Measurements from ENCODE around the gene GALNT13.

Gene GALNT13

GRCh38 chr2:154182008-154182407, 310.3 kb downstream of the GALNT13 start:
- Histone ChIP-seq H3K4me3 (ENCODE audit: insufficient read length, low read depth) (no peak overlapping the region), H3K27me3 (ENCODE audit: insufficient read depth, insufficient read length) (no peaks in the 10 kb centered on the region), H3K9ac (ENCODE audit: insufficient read length, low read depth) (no peak overlapping the region), H3K36me3 (ENCODE audit: insufficient read depth, insufficient read length, low read length) (no peaks in the 10 kb centered on the region), H3K4me1 (ENCODE audit: insufficient read depth, insufficient read length) (no peaks in the 10 kb centered on the region), H3K9me3 (ENCODE audit: insufficient read depth, low read length) (no peaks in the 10 kb centered on the region)
- DNase-seq (ENCODE audit: low read depth, low spot score): no peak
- no peak for TF ChIP-seq ZNF274 (IDR thresholded peaks at IDR 0.05; ENCODE audit: low read depth, low read length)
- no peak for TF ChIP-seq SUZ12 (IDR thresholded peaks at IDR 0.05; ENCODE audit: extremely low read depth, insufficient read depth, insufficient read length)
- TF ChIP-seq YY1 (IDR thresholded peaks at IDR 0.05; ENCODE audit: insufficient read depth, insufficient read length): no peak

DNA sequence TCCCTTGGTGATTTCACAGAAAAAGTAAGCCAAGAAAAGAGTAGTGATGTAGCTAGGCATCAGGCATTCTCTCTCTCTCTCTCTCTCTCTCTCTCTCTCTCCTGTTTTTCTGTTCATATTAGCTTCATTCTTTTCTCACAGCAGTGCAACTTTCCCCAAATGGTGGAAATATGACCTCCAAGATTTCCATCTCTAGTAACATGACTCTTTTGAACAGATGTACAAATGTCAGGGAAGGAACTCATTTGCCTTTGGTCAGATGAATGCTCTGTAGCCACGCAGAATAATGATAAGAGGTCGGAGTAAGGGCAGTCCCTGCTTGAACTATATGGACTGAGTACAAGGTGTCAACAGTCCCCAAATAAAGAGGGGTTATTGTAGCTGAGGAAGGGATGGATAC, 316.2 kb downstream of the GALNT13 start:
- Histone ChIP-seq H3K4me3 (ENCODE audit: insufficient read length, low read depth) (no peak overlapping the region), H3K4me1 (ENCODE audit: insufficient read depth, insufficient read length) (no peaks in the 10 kb centered on the region), H3K9me3 (ENCODE audit: insufficient read depth, low read length) (no peaks in the 10 kb centered on the region), H3K9ac (ENCODE audit: insufficient read length, low read depth) (no peak overlapping the region), H3K36me3 (ENCODE audit: insufficient read depth, insufficient read length, low read length) (no peaks in the 10 kb centered on the region), H3K27me3 (ENCODE audit: insufficient read depth, insufficient read length) (no peaks in the 10 kb centered on the region)
- TF ChIP-seq SUZ12 (IDR thresholded peaks at IDR 0.05; ENCODE audit: extremely low read depth, insufficient read depth, insufficient read length): no peak
- TF ChIP-seq YY1 (IDR thresholded peaks at IDR 0.05; ENCODE audit: insufficient read depth, insufficient read length): no peak
- no peak for TF ChIP-seq ZNF274 (IDR thresholded peaks at IDR 0.05; ENCODE audit: low read depth, low read length)
- no peak for DNase-seq (ENCODE audit: low read depth, low spot score)

DNA sequence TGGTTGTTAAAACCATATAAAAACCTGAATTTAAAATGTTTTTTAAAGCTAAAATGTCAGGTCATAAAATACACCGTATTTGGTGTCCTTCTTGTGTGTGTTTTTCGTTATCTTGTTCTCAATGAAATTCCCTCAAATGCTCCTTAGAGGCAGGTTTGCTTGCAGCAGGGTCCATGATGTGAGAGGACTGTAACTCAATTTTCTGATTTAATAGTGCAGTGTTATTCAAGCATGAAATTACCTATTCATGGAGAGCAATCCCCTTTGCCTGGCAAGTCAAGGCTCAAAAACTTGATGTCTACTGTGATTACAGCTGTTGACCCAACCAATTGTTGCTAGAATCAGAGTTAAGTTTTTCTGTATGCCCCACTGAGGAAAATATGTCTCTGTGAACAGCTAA, 318.2 kb downstream of the GALNT13 start:
- Histone ChIP-seq H3K9me3 (ENCODE audit: insufficient read depth, low read length) (no peaks in the 10 kb centered on the region), H3K27me3 (ENCODE audit: insufficient read depth, insufficient read length) (no peaks in the 10 kb centered on the region), H3K36me3 (ENCODE audit: insufficient read depth, insufficient read length, low read length) (no peaks in the 10 kb centered on the region), H3K4me1 (ENCODE audit: insufficient read depth, insufficient read length) (no peaks in the 10 kb centered on the region), H3K4me3 (ENCODE audit: insufficient read length, low read depth) (no peak overlapping the region), H3K9ac (ENCODE audit: insufficient read length, low read depth) (no peak overlapping the region)
- TF ChIP-seq ZNF274 (IDR thresholded peaks at IDR 0.05; ENCODE audit: low read depth, low read length) (no peak), YY1 (IDR thresholded peaks at IDR 0.05; ENCODE audit: insufficient read depth, insufficient read length) (no peak), SUZ12 (IDR thresholded peaks at IDR 0.05; ENCODE audit: extremely low read depth, insufficient read depth, insufficient read length) (no peak)
- no peak for DNase-seq (ENCODE audit: low read depth, low spot score)

GRCh38 chr2:154193246-154193645, 321.5 kb downstream of the GALNT13 start:
- TF ChIP-seq YY1 (IDR thresholded peaks at IDR 0.05; ENCODE audit: insufficient read depth, insufficient read length): no peak
- TF ChIP-seq ZNF274 (IDR thresholded peaks at IDR 0.05; ENCODE audit: low read depth, low read length): no peak
- TF ChIP-seq SUZ12 (IDR thresholded peaks at IDR 0.05; ENCODE audit: extremely low read depth, insufficient read depth, insufficient read length): no peak
- Histone ChIP-seq H3K36me3 (ENCODE audit: insufficient read depth, insufficient read length, low read length) (no peaks in the 10 kb centered on the region), H3K4me3 (ENCODE audit: insufficient read length, low read depth) (no peak overlapping the region), H3K9me3 (ENCODE audit: insufficient read depth, low read length) (no peaks in the 10 kb centered on the region), H3K4me1 (ENCODE audit: insufficient read depth, insufficient read length) (no peaks in the 10 kb centered on the region), H3K9ac (ENCODE audit: insufficient read length, low read depth) (no peak overlapping the region), H3K27me3 (ENCODE audit: insufficient read depth, insufficient read length) (no peaks in the 10 kb centered on the region)
- no peak for DNase-seq (ENCODE audit: low read depth, low spot score)

GRCh38 chr2:154194909-154195643, 323.4 kb downstream of the GALNT13 start:
- no peak overlapping the region for H3K4me3 ChIP-seq (ENCODE audit: insufficient read length, low read depth)
- H3K9me3 ChIP-seq (ENCODE audit: insufficient read depth, low read length): no peaks in the 10 kb centered on the region
- H3K9ac ChIP-seq (ENCODE audit: insufficient read length, low read depth): no peak overlapping the region
- DNase-seq (ENCODE audit: low read depth, low spot score): no peak
- no peaks in the 10 kb centered on the region for H3K27me3 ChIP-seq (ENCODE audit: insufficient read depth, insufficient read length)
- no peaks in the 10 kb centered on the region for H3K36me3 ChIP-seq (ENCODE audit: insufficient read depth, insufficient read length, low read length)
- TF ChIP-seq SUZ12 (IDR thresholded peaks at IDR 0.05; ENCODE audit: extremely low read depth, insufficient read depth, insufficient read length) (no peak), YY1 (IDR thresholded peaks at IDR 0.05; ENCODE audit: insufficient read depth, insufficient read length) (no peak), ZNF274 (IDR thresholded peaks at IDR 0.05; ENCODE audit: low read depth, low read length) (no peak)
- no peaks in the 10 kb centered on the region for H3K4me1 ChIP-seq (ENCODE audit: insufficient read depth, insufficient read length)

- no peak for TF ChIP-seq YY1 (IDR thresholded peaks at IDR 0.05; ENCODE audit: insufficient read depth, insufficient read length)
- no peak for TF ChIP-seq ZNF274 (IDR thresholded peaks at IDR 0.05; ENCODE audit: low read depth, low read length)
- no peak for TF ChIP-seq SUZ12 (IDR thresholded peaks at IDR 0.05; ENCODE audit: extremely low read depth, insufficient read depth, insufficient read length)
- DNase-seq (ENCODE audit: low read depth, low spot score): no peak
- Histone ChIP-seq H3K9me3 (ENCODE audit: insufficient read depth, low read length) (no peaks in the 10 kb centered on the region), H3K4me1 (ENCODE audit: insufficient read depth, insufficient read length) (no peaks in the 10 kb centered on the region), H3K9ac (ENCODE audit: insufficient read length, low read depth) (no peak overlapping the region), H3K36me3 (ENCODE audit: insufficient read depth, insufficient read length, low read length) (no peaks in the 10 kb centered on the region), H3K4me3 (ENCODE audit: insufficient read length, low read depth) (no peak overlapping the region), H3K27me3 (ENCODE audit: insufficient read depth, insufficient read length) (no peaks in the 10 kb centered on the region)
Measured at GRCh38 chr2:154195644-154196195, 324.0 kb downstream of the GALNT13 start.

DNA sequence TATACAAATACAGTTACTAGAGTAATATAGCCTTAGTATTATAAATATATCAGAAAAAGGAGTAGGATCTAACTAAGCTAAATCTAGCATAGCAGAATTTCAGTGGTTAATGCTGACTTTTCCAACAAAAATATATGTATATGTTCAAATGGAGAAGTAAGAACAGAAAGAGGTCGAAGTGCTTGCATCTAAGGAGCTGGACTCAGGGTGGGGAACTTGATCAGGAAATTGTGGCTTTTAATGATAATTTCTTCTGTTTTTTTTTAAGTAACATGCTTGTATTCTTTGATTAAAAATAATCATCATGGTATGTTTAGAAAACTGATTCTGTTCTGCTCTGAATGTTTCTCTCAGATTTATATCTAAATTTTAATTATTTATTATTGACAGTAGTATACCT, 327.1 kb downstream of the GALNT13 start:
- Histone ChIP-seq H3K9me3 (ENCODE audit: insufficient read depth, low read length) (no peaks in the 10 kb centered on the region), H3K4me1 (ENCODE audit: insufficient read depth, insufficient read length) (no peaks in the 10 kb centered on the region), H3K4me3 (ENCODE audit: insufficient read length, low read depth) (no peak overlapping the region), H3K36me3 (ENCODE audit: insufficient read depth, insufficient read length, low read length) (no peaks in the 10 kb centered on the region), H3K27me3 (ENCODE audit: insufficient read depth, insufficient read length) (no peaks in the 10 kb centered on the region), H3K9ac (ENCODE audit: insufficient read length, low read depth) (no peak overlapping the region)
- no peak for DNase-seq (ENCODE audit: low read depth, low spot score)
- TF ChIP-seq SUZ12 (IDR thresholded peaks at IDR 0.05; ENCODE audit: extremely low read depth, insufficient read depth, insufficient read length) (no peak), ZNF274 (IDR thresholded peaks at IDR 0.05; ENCODE audit: low read depth, low read length) (no peak), YY1 (IDR thresholded peaks at IDR 0.05; ENCODE audit: insufficient read depth, insufficient read length) (no peak)

Data from NT2/D1 (cell line).